Omental fat pad (tissue), 4 donors: ENCODE data around the gene SF3B6. TPM values are rescaled to one million over a fixed set of nuclear protein-coding genes. Genes with fewer than 3 reads are reported as not detected.
A peak's percentile ranks its signal among the peaks of the same experiment; 100 is the strongest.

Experiments
- ATAC-seq: fragments of 150-250 bp; one replicate; pipeline ENCODE4 v1.9.1; 2016; ENCODE audit warnings: mild to moderate bottlenecking, moderate library complexity; ENCODE audit not compliant: low FRiP score
- DNase-seq: peaks from one replicate; pipeline ENCODE4 v3.0.0-alpha.2; 2019; ENCODE audit warnings: low spot score
- CTCF ChIP-seq, 3 donors: fragments of 450-650 bp; IDR thresholded peaks; one replicate each; pipeline ENCODE4 v1.5.1; 2016 to 2017; ENCODE audit warnings: antibody characterized with exemption in 3 of 3, mild to moderate bottlenecking in 3 of 3, moderate library complexity in 2 of 3
- total RNA-seq, 4 donors: library from RNA; depleted of rRNA; stranded (reverse); fragments of >200 nt; gene quantifications; one replicate each; pipeline ENCODE4 v1.1.0, GENCODE V29; 2016

The SF3B6 gene
- total RNA-seq, result 10 to 100 TPM; 80.8 to 91.4 (median 89.2) TPM

GRCh38 chr2:24075915-24076848 is at the start of gene SF3B6:
TSS of gene SF3B6 (minus strand) at chr2:24076326. CDS start at chr2:24076229, 97 bp downstream.
- TF ChIP-seq CTCF (IDR thresholded peaks at IDR 0.05), result no peak
- DNase-seq (peak; percentile 93), ATAC-seq (peak; percentile 98)

GRCh38 chr2:24123922-24124580 is 47.9 kb upstream of the SF3B6 start:
- DNase-seq (no peak), ATAC-seq (no peak)
- TF ChIP-seq CTCF (IDR thresholded peaks at IDR 0.05), result no peak

- DNase-seq (peak; percentile 46), ATAC-seq (peak; percentile 96)
- no peak for TF ChIP-seq CTCF (IDR thresholded peaks at IDR 0.05)
Observed at GRCh38 chr2:24123195-24123921, 47.2 kb upstream of the SF3B6 start, which contains the start of the genes FAM228B and PFN4. TSS of gene FAM228B (plus strand) at chr2:24123469. CDS start at chr2:24124362, 893 bp downstream. TSS of gene PFN4 (minus strand) at chr2:24123334. CDS start at chr2:24122535, 799 bp downstream.

GRCh38 chr2:24122366-24123194 is 46.5 kb upstream of the SF3B6 start:
- no peak for ATAC-seq
- DNase-seq, result no peak
- TF ChIP-seq CTCF (IDR thresholded peaks at IDR 0.05), result no peak

GRCh38 chr2:24121469-24121868 is 45.3 kb upstream of the SF3B6 start:
- DNase-seq (no peak), ATAC-seq (peak; percentile 9)
- TF ChIP-seq CTCF (IDR thresholded peaks at IDR 0.05), result no peak

- no peak for ATAC-seq
- no peak for TF ChIP-seq CTCF (IDR thresholded peaks at IDR 0.05)
- DNase-seq, result no peak
Observed at GRCh38 chr2:24121066-24121465, 44.9 kb upstream of the SF3B6 start.
